Measurements from ENCODE around the gene FOXF1.
A peak's percentile ranks its signal among the peaks of the same experiment; 100 is the strongest.

The FOXF1 gene

DNA sequence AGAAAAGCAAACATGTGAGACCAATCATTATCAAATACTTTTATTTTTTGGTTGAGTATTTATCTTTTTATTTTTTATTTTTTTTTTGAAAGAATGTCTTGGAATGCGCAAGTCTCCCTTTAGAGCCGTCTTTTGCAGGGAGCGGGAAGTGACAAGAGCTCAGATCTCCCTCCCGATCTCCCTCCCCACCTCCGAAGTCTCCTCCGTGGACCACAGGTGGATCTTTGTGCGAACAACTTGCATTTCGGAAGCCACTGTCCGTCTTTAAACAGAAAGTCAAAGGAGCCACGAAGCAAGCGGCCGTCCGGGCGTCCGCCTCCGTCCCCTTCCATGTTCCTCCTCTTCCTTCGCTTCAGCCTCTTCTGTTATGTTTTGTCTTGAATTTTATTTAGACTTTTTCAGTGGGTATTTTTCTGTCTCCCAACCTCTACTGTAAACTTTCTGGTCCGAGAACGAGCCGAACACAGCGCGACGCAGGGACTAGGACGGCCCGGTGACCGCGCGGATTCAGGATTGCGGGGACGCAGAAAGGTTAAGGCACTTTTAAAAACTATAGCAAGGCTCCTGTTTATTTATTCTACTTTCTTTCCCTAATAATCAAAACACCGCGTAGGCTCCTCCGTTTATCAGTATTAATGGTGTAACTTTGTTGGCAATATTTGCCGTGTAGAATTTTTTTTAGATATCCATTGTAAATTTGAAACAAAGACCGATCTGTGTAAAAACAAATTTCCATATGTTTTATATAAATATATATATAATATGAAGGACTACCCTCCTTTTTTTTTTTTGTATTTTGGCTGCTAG is 3.3 kb downstream of the FOXF1 start:
- Histone ChIP-seq H3K36me3 (ENCODE audit: insufficient read depth, low read length) (no peaks in the 10 kb centered on the region), H3K9me3 (ENCODE audit: insufficient read depth, low read depth, low read length) (no peaks in the 10 kb centered on the region), H3K9ac (ENCODE audit: low read depth, low read length) (no peak overlapping the region), H3K27me3 (ENCODE audit: insufficient read depth, low read length) (peaks cover 100% of the 10 kb centered on the region), H3K4me3 (ENCODE audit: low read length) (no peak overlapping the region), H3K4me1 (ENCODE audit: insufficient read depth, low read length) (peaks cover 6% of the 10 kb centered on the region; the same call in 1 of the 2 replicates), H3K27ac (ENCODE audit: low read depth, low read length) (no peak overlapping the region)
- WGBS = 4% methylated on average over 29 of the region's 35 CpGs

DNA sequence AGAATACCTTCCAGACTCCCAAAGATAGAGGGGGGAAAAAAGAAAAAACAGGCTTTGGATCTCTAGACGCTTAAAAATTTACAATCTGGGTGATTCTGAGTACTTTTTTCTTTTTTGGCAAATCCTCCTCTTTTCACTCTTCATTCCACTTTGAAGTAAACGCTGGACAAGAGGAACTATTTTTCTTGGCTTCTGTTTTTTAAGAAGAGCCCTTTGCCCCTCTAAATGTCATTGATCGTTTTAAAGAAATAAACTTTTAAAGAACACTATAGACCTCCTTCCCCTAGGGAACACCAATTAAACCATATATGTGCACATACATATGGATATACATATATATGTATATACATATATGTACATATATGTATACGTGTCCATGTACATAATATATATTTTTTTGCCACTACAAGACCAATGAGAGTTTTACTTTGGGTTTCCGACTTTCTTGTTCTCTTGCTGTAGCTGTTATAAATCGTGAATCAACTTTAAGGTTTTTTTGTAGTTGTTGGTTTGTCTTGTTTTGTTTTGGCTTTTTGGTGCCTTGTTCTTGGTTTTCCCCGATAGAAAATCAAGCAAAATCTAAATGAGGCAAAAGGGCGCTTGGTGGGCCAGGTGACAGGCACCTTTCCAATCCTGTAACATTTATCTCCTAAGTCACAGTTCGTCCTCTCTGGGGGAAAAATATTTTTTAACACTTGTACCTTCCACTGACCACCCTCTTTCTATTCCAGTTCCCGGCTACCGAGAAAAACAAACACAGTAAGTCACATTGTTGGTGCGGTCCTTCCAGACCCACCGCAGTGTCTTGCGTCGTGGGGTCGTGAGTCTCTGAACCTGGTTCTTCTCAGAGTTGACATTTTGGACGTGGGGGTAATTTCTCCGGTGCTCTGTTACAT is 4.4 kb downstream of the FOXF1 start:
- H3K4me3 ChIP-seq (ENCODE audit: low read length) = no peak overlapping the region; the same call in 1 of the 2 replicates
- no peaks in the 10 kb centered on the region for H3K36me3 ChIP-seq (ENCODE audit: insufficient read depth, low read length)
- no peak overlapping the region for H3K9ac ChIP-seq (ENCODE audit: low read depth, low read length)
- peaks cover 100% of the 10 kb centered on the region for H3K27me3 ChIP-seq (ENCODE audit: insufficient read depth, low read length)
- WGBS = 13% methylated on average over 15 of the region's 18 CpGs
- peaks cover 6% of the 10 kb centered on the region; the same call in 1 of the 2 replicates for H3K4me1 ChIP-seq (ENCODE audit: insufficient read depth, low read length)
- H3K9me3 ChIP-seq (ENCODE audit: insufficient read depth, low read depth, low read length) = no peaks in the 10 kb centered on the region
- no peak overlapping the region for H3K27ac ChIP-seq (ENCODE audit: low read depth, low read length)

DNA sequence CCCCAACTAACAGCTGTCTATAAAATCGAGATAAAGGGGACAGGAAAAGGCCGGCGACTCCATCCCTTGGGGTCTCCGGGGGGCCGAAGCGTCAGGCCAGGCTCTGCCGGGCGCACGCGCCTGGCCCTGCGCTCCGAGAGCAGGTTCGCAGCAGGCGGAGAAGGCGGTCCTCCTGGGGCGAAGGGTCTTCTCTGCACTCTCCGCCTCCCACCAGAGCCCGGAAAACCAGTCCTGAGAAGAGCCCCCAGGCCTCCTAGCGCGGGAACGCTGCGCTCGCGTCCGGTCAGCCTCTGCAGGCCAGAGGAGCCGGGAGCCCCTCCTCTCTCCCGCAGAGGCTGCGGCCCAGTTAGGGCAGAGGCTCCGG is 5.1 kb downstream of the FOXF1 start:
- H3K9ac ChIP-seq (ENCODE audit: low read depth, low read length) = no peak overlapping the region
- H3K4me3 ChIP-seq (ENCODE audit: low read length) = peak overlapping the region; percentile 19; the same call in 1 of the 2 replicates
- H3K27ac ChIP-seq (ENCODE audit: low read depth, low read length) = no peak overlapping the region
- no peaks in the 10 kb centered on the region for H3K9me3 ChIP-seq (ENCODE audit: insufficient read depth, low read depth, low read length)
- peaks cover 6% of the 10 kb centered on the region; the same call in 1 of the 2 replicates for H3K4me1 ChIP-seq (ENCODE audit: insufficient read depth, low read length)
- H3K27me3 ChIP-seq (ENCODE audit: insufficient read depth, low read length) = peaks cover 96% of the 10 kb centered on the region
- 1% methylated on average over 29 of the region's 29 CpGs for WGBS
- H3K36me3 ChIP-seq (ENCODE audit: insufficient read depth, low read length) = no peaks in the 10 kb centered on the region

DNA sequence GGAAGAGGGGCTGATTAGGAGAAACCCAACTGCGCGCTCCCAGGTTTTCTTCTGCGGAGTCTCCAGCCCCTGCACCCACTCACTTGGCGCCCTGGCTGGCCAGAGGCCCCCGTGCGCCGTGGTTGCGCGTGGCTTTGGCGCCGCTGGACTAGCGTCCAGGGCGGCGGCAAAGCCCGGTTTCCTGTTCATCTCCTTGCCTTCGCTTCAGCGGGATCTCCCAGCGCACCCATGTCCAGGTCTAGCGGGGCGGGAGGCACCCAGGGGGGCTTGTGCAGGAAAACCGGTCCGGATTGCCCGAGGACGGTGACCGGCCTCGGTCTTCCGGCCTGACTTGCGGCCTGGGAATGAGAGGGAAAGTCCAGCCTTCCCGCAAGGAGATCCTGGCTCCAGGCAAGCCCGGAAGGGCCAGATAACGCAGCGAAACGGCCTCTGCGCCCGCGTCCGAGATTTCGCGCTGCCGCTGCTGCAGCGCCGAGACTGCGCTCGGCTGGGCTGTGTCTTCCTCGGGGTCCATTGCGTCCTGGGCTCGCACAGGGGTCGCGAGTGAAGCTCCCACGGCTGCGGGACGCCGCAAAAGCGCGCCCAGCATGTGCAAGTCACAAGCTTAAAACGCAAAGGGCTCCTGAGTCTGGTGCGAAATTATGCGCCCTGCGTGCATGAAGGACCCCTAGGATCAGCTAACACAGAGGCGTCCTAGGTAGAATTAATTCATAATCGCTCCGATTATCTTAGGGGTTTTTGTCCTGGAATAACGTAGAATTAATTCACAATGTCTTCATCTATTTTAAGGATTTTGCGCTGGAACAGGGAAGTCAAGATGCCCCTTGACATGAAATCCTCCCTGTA is 5.7 kb downstream of the FOXF1 start:
- Histone ChIP-seq H3K36me3 (ENCODE audit: insufficient read depth, low read length) (no peaks in the 10 kb centered on the region), H3K27ac (ENCODE audit: low read depth, low read length) (no peak overlapping the region), H3K9me3 (ENCODE audit: insufficient read depth, low read depth, low read length) (no peaks in the 10 kb centered on the region), H3K4me3 (ENCODE audit: low read length) (peak overlapping the region; percentile 19; the same call in 1 of the 2 replicates), H3K9ac (ENCODE audit: low read depth, low read length) (no peak overlapping the region), H3K4me1 (ENCODE audit: insufficient read depth, low read length) (peaks cover 6% of the 10 kb centered on the region; the same call in 1 of the 2 replicates), H3K27me3 (ENCODE audit: insufficient read depth, low read length) (peaks cover 90% of the 10 kb centered on the region)
- WGBS = 2% methylated on average over 64 of the region's 64 CpGs

DNA sequence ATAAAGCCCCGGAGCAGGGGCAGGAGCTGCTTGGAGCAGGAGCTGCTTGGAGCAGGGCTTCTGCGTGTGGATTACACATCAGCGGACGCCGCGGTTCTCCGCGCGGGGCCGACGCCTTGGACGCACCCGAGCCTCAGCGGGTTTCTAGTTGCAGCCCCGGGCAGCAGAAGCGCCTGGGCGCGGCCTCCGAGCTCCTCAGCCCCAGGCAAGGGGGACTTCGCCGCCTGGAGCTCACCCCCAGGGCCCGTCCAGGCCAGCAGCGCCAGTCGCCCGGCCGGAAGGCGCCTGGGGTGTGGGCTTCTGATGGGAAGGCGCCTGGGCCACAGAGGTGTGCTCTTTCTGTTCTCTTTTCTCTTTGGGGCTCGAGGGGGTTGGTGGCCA is 6.3 kb downstream of the FOXF1 start:
- Histone ChIP-seq H3K4me3 (ENCODE audit: low read length) (no peak overlapping the region), H3K9ac (ENCODE audit: low read depth, low read length) (no peak overlapping the region), H3K27ac (ENCODE audit: low read depth, low read length) (no peak overlapping the region), H3K4me1 (ENCODE audit: insufficient read depth, low read length) (peaks cover 6% of the 10 kb centered on the region; the same call in 1 of the 2 replicates), H3K9me3 (ENCODE audit: insufficient read depth, low read depth, low read length) (no peaks in the 10 kb centered on the region), H3K27me3 (ENCODE audit: insufficient read depth, low read length) (peaks cover 84% of the 10 kb centered on the region), H3K36me3 (ENCODE audit: insufficient read depth, low read length) (no peaks in the 10 kb centered on the region)
- 5% methylated on average over 29 of the region's 29 CpGs for WGBS

DNA sequence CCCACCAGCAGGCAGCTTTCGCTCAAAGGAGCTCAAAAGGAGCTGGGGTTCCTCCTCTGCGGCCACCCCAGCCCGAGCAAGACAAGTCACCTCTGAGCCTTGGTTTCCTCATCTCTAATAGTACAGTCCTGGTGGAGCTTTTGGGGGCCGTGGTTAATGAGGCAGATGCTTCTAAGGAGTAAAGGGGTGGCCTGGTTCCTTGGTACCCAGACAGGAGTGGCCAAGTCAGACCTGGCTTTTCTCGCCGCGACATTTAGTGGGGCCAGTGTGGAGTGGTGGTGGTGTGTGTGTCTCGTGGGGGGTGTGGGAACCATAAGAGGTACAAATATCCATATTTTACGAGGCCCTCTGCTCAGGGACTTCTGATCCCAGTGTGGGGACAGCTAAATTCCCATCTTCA is 6.7 kb downstream of the FOXF1 start:
- peaks cover 6% of the 10 kb centered on the region; the same call in 1 of the 2 replicates for H3K4me1 ChIP-seq (ENCODE audit: insufficient read depth, low read length)
- H3K27me3 ChIP-seq (ENCODE audit: insufficient read depth, low read length) = peaks cover 80% of the 10 kb centered on the region
- H3K36me3 ChIP-seq (ENCODE audit: insufficient read depth, low read length) = no peaks in the 10 kb centered on the region
- no peak overlapping the region for H3K27ac ChIP-seq (ENCODE audit: low read depth, low read length)
- H3K9me3 ChIP-seq (ENCODE audit: insufficient read depth, low read depth, low read length) = no peaks in the 10 kb centered on the region
- no peak overlapping the region for H3K9ac ChIP-seq (ENCODE audit: low read depth, low read length)
- no peak overlapping the region for H3K4me3 ChIP-seq (ENCODE audit: low read length)
- WGBS = 37% methylated on average over 8 of the region's 9 CpGs

DNA sequence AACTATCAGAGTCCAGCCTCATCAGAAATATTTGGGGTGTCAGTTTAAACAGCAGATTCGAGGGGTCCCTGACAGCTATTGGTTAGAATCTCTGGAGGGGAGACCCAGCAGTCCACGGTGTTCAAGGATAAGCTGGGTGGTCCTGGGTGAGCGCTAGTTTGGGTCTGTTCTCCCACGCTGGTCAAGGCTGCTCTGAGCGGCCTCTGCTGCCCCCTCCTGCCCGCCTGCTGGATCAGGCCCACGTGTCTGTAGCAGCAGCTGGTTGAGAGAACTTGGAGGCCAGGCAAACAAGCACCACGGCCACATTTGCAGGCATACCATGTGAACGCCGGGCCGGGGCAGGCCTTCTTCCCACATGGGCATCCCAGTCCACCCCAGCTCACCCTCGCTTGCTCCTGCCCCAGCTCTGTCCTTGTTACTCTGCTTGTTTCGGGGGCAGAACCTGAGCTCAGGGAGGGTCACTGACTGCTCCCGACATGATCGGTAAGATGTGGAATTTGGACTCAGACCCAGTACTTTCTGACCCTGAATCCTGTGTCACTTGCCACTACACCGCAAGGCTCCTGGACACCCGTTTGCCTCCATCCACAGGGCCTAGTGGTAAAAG is 7.4 kb downstream of the FOXF1 start:
- 31% methylated on average over 17 of the region's 17 CpGs for WGBS
- peaks cover 72% of the 10 kb centered on the region for H3K27me3 ChIP-seq (ENCODE audit: insufficient read depth, low read length)
- H3K36me3 ChIP-seq (ENCODE audit: insufficient read depth, low read length) = no peaks in the 10 kb centered on the region
- H3K4me3 ChIP-seq (ENCODE audit: low read length) = no peak overlapping the region
- H3K9me3 ChIP-seq (ENCODE audit: insufficient read depth, low read depth, low read length) = no peaks in the 10 kb centered on the region
- no peak overlapping the region for H3K9ac ChIP-seq (ENCODE audit: low read depth, low read length)
- peaks cover 6% of the 10 kb centered on the region; the same call in 1 of the 2 replicates for H3K4me1 ChIP-seq (ENCODE audit: insufficient read depth, low read length)
- H3K27ac ChIP-seq (ENCODE audit: low read depth, low read length) = no peak overlapping the region

DNA sequence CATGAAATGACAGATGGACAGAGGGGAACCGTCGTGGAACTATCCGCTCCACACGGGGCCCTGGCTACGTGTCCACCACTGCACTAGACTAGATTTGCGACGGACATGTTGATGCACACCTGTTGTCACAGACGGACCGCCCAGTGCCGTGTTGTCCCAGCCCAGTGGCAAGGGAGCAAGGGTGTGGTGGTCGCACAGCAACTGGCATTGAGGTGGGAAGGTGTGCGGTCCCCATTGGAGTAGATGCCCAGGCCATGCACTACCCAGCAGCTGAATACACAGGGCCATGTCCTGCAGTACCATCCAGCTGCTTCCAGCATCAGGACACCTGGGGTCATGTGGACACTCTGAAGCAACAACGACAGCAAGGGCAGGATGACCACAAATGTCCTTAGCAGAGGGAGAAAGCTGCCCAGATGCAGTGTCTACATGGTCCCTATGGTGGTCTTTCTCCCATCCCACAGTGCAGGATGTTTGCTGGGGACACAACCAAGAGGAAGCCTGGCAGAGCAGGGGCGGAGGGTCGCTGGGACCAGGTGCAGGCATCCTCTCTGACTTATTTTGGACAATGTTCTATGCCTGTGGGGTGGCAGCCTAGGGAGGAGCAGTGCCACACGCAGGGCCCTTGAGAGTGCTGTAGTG is 8.8 kb downstream of the FOXF1 start:
- Histone ChIP-seq H3K36me3 (ENCODE audit: insufficient read depth, low read length) (no peaks in the 10 kb centered on the region), H3K9ac (ENCODE audit: low read depth, low read length) (no peak overlapping the region), H3K4me3 (ENCODE audit: low read length) (no peak overlapping the region), H3K9me3 (ENCODE audit: insufficient read depth, low read depth, low read length) (no peaks in the 10 kb centered on the region), H3K4me1 (ENCODE audit: insufficient read depth, low read length) (peaks cover 4% of the 10 kb centered on the region; the same call in 1 of the 2 replicates), H3K27me3 (ENCODE audit: insufficient read depth, low read length) (peaks cover 59% of the 10 kb centered on the region), H3K27ac (ENCODE audit: low read depth, low read length) (no peak overlapping the region)
- 88% methylated on average over 16 of the region's 16 CpGs for WGBS

- H3K36me3 ChIP-seq (ENCODE audit: insufficient read depth, low read length) = no peaks in the 10 kb centered on the region
- H3K4me1 ChIP-seq (ENCODE audit: insufficient read depth, low read length) = peaks cover 4% of the 10 kb centered on the region; the same call in 1 of the 2 replicates
- H3K4me3 ChIP-seq (ENCODE audit: low read length) = no peak overlapping the region
- H3K27me3 ChIP-seq (ENCODE audit: insufficient read depth, low read length) = peaks cover 52% of the 10 kb centered on the region
- WGBS = 37% methylated on average over 31 of the region's 31 CpGs
- no peaks in the 10 kb centered on the region for H3K9me3 ChIP-seq (ENCODE audit: insufficient read depth, low read depth, low read length)
- no peak overlapping the region for H3K27ac ChIP-seq (ENCODE audit: low read depth, low read length)
- no peak overlapping the region for H3K9ac ChIP-seq (ENCODE audit: low read depth, low read length)
These were observed 9.5 kb downstream of the FOXF1 start for GRCh38 chr16:86519649-86520316.
